ENCODE results near the gene MTMR2.

MTMR2 gene

GRCh38 chr11:95904009-95904650 is 19.8 kb downstream of the MTMR2 start:
- Histone ChIP-seq H3K27ac (no peak overlapping the region), H3K4me3 (no peak overlapping the region)
- DNase-seq (ENCODE audit: low spot score), result no peak
- no peak for TF ChIP-seq CTCF (IDR thresholded peaks at IDR 0.05)

DNA sequence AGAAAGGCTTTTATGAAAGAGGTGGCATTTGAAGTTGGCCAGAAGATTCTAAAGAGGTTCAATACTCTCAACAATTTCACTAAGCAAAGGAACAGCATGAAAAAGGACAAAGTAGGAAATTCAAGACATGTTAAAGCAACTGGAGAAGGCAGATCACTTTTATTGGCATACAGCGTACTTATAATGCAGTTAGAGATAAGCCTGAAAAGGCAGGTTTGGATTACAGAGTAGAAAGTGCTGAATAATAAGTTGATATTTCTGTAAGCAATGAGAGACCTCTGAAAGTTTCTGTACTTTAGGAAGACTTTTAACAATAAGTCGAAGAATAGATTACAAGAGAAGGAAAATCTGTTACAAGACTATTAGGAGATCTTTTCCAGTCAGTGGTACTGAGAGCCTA is 25.1 kb downstream of the MTMR2 start:
- TF ChIP-seq CTCF (IDR thresholded peaks at IDR 0.05), result no peak
- Histone ChIP-seq H3K4me3 (no peak overlapping the region), H3K27ac (no peak overlapping the region)
- DNase-seq (ENCODE audit: low spot score), result no peak

DNA sequence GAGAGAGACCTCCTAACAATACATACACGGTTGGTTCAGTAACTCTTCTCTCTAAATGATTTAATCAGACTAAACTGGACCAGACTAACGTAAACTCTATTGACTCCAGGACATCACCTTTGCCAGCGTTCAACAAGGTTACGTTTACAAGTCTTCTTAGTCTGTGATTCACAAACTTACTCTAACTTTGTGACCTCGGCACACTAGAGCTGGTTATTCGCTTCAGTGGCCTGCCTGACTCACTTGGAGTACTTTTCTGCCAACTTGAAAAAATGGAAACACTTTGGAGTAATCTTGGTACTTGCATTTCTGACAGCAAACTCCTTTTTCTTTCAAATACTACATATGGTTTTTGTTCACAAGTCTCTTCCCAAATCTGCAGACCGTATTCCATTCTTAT is 26.2 kb downstream of the MTMR2 start:
- Histone ChIP-seq H3K4me3 (no peak overlapping the region), H3K27ac (peak overlapping the region; percentile 6 to 19)
- TF ChIP-seq CTCF (IDR thresholded peaks at IDR 0.05), result no peak
- no peak for DNase-seq (ENCODE audit: low spot score)

DNA sequence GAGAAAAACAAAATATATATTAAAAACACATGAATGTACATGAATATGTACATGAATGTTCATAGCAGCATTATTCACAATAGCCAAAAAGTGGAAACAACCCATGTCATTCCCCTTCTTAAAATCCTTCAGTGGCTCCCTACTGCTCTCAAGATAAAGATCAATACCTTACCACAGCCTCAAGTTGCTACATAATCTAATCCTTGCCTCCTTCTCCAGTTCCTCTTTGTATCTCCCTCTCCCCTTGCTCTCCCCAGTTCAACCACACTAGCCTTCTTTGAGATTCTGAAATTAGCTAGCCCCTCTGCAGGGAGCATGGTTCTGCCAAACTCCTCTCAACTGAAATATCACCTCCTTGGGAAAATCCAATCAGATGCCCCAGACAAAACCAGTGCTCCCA is 28.1 kb downstream of the MTMR2 start:
- Histone ChIP-seq H3K4me3 (no peak overlapping the region), H3K27ac (no peak overlapping the region)
- no peak for DNase-seq (ENCODE audit: low spot score)
- TF ChIP-seq CTCF (IDR thresholded peaks at IDR 0.05), result no peak

DNA sequence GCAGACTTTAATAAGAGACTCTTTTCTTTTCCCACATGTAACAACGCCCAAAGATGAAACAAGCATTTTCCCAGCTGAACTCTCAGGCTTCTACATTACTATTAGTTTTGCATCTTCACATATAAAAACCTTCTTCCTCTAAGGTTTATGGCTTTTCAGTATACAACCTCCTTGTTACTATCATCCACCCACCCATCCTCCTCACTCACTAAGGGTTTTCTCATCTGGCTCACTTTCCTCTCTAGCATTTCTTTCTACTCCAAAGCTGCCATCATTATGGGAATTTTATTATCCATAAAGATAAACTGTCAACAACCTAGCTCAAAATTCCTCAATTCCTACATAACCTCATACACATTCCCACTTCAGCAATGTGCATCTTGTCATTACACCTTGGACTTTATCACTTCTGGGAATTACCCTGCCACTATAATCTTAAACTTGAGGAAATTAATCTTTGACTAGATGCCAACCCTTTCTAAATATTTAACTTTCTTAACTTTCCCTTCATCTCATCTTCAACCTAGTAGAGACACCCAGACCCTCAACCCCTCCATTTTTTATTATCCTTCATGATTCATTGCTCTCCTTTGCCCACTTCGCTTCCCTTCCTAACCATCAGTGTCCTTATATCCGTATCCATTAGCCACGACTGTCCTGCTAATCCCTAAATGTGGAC is 30.9 kb downstream of the MTMR2 start:
- DNase-seq (ENCODE audit: low spot score), result no peak
- TF ChIP-seq CTCF (IDR thresholded peaks at IDR 0.05), result no peak
- H3K4me3 ChIP-seq, result no peak overlapping the region
- peak overlapping the region in 1 of 2 donors; percentile 67 for H3K27ac ChIP-seq

- no peak for DNase-seq (ENCODE audit: low spot score)
- TF ChIP-seq CTCF (IDR thresholded peaks at IDR 0.05), result no peak
- Histone ChIP-seq H3K4me3 (no peak overlapping the region), H3K27ac (peak overlapping the region in 1 of 2 donors; percentile 67)
These were observed 31.4 kb downstream of the MTMR2 start for GRCh38 chr11:95892492-95892891.

All from coronary artery (tissue), 2 donors.